Neural crest cell (in vitro differentiated cells): Measurements from ENCODE around the gene RAB11FIP3. TPM values are rescaled to one million over a fixed set of nuclear protein-coding genes. Genes with fewer than 3 reads are reported as not detected.

Experiments used
- DNase-seq: peaks from one replicate; pipeline ENCODE4 v3.0.0; 2021; ENCODE audit warnings: low read depth, mixed read lengths, low spot score
- H3K27ac Mint-ChIP-seq: one replicate; pipeline ENCODE4 v1.8.0; 2021; ENCODE audit warnings: mild to moderate bottlenecking, mixed read lengths; ENCODE audit not compliant: unreplicated experiment
- H3K27me3 Mint-ChIP-seq: 2 replicates; pipeline ENCODE4 v1.8.0; 2021; ENCODE audit warnings: low read depth, mild to moderate bottlenecking, mixed read lengths
- H3K36me3 Mint-ChIP-seq: 2 replicates; pipeline ENCODE4 v1.8.0; 2021; ENCODE audit warnings: low read depth, mild to moderate bottlenecking, mixed read lengths
- H3K4me1 Mint-ChIP-seq: 2 replicates; pipeline ENCODE4 v1.8.0; 2021; ENCODE audit warnings: mixed read lengths
- H3K4me3 Mint-ChIP-seq: one replicate; pipeline ENCODE4 v1.8.0; 2021; ENCODE audit warnings: mild to moderate bottlenecking, mixed read lengths
- H3K9me3 Mint-ChIP-seq: 2 replicates; pipeline ENCODE4 v1.8.0; 2021; ENCODE audit warnings: mixed read lengths
- total RNA-seq: library from RNA; stranded (reverse); gene quantifications from 2 replicates; pipeline ENCODE4 v1.2.1, GENCODE V29; 2021
- TF ChIP-seq, protein P1 (sequence below): fragments of 200-600 bp; sonication (generic); conservative IDR thresholded peaks from 2 replicates; pipeline ENCODE4 v1.5.0; 2021; ENCODE audit warnings: antibody characterized with exemption, mild to moderate bottlenecking

Gene RAB11FIP3
- total RNA-seq, 1 donor from 2014 or later, result 72.2 TPM

DNA sequence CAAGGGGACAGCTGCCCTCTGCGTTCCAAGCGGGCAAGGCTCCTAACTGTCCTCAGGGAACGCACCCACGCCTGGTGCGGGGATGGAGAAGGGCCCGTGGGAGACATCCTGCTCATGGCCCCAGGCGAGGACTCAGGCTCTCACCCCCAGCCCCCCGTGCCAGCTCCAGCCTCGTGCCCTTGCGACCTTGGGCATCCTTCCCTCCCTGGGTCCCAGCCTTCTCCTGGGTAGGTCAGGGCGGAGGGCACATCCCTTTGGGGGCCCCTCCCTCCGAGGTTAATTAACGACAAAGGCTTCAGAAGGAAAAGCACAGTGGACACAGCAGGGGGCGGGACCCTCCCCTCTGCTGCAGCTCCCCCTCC is 46.6 kb upstream of the RAB11FIP3 start:
- Mint-ChIP-seq H3K27ac (no peak overlapping the region), H3K4me1 (peaks cover 20% of the 10 kb centered on the region), H3K4me3 (peak overlapping the region; percentile 56), H3K36me3 (no peaks in the 10 kb centered on the region), H3K9me3 (no peaks in the 10 kb centered on the region), H3K27me3 (peaks cover 14% of the 10 kb centered on the region)
- no peak for DNase-seq
- TF ChIP-seq, protein P1, sequence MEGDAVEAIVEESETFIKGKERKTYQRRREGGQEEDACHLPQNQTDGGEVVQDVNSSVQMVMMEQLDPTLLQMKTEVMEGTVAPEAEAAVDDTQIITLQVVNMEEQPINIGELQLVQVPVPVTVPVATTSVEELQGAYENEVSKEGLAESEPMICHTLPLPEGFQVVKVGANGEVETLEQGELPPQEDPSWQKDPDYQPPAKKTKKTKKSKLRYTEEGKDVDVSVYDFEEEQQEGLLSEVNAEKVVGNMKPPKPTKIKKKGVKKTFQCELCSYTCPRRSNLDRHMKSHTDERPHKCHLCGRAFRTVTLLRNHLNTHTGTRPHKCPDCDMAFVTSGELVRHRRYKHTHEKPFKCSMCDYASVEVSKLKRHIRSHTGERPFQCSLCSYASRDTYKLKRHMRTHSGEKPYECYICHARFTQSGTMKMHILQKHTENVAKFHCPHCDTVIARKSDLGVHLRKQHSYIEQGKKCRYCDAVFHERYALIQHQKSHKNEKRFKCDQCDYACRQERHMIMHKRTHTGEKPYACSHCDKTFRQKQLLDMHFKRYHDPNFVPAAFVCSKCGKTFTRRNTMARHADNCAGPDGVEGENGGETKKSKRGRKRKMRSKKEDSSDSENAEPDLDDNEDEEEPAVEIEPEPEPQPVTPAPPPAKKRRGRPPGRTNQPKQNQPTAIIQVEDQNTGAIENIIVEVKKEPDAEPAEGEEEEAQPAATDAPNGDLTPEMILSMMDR, result no peak

DNA sequence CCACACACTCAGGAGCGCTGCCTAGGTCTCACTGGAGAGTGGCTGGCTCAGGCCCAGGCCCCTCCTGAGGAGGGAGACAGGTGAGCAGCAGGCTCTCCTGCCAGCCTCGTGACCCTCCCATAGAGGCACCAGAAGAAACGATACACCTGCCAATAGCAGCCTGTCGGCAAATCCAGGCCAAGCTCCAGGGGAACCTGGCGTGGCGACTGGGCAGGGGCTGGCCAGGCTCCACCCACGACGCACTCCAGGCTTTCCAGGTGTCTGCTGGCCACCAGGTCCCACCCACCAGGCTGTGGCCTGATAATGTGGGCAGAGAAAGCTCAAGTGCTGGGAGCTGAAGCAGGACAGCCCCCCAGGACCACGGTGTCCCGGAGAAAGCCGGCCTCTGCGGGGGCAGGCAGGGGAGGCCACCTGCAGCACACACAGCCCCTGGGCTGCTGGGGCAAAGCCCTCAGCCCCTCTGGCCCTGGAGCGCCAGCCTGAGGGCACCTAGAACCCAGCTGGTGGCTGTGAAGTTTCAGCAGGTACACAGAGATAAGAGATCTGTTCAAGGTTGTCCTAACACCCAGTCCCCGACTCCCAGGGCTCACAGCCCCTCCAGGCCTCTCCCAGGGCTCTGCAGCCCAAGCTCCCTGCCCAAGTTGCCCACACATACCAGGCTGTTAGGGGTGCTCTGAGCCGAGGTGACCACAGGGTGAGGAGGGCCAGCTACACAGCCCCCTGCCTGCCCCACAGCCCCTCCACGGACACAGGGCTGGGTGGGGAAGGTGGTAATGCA is 46.1 kb upstream of the RAB11FIP3 start:
- H3K27me3 Mint-ChIP-seq, result peaks cover 14% of the 10 kb centered on the region
- H3K4me3 Mint-ChIP-seq, result peak overlapping the region; percentile 78
- no peak overlapping the region for H3K27ac Mint-ChIP-seq
- H3K36me3 Mint-ChIP-seq, result no peaks in the 10 kb centered on the region
- no peak for DNase-seq
- peaks cover 26% of the 10 kb centered on the region for H3K4me1 Mint-ChIP-seq
- TF ChIP-seq, protein P1, result no peak
- H3K9me3 Mint-ChIP-seq, result no peaks in the 10 kb centered on the region

DNA sequence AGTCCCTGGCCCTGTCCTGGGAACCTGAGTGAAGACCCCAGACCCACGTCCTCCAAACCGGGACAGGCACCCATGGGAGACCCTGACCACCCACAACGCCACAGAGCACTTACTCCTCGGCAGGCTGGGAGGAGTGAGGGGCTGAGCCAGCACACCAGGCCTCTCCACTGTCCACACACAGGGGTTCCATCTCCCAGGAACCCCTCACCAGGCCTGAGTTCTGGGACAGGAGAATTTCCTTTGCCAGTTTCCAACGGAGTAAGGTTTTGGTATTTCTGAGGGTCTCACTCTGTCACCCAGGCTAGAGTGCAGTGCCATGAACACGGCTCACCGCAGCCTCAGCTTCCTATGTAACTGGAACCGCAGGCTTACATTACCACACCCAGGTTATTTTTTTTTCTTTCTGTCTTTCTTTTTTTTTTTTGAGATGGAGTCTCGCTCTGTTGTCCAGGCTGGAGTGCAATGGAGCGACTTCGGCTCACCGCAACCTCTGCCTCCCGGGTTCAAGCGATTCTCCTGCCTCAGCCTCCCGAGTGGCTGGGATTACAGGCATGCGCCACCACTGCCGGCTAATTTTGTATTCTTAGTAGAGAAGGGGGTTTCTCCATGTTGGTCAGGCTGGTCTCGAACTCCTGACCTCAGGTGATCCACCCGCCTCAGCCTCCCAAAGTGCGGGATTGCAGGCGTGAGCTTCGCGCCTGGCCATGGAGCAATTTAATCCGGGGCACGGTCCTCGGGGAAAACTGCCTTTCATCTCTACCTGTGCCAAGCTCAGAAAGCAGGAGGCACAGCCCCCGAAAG is 45.3 kb upstream of the RAB11FIP3 start:
- Mint-ChIP-seq H3K27ac (peak overlapping the region; percentile 43), H3K9me3 (no peaks in the 10 kb centered on the region), H3K27me3 (peaks cover 14% of the 10 kb centered on the region), H3K4me1 (peaks cover 27% of the 10 kb centered on the region), H3K4me3 (peak overlapping the region; percentile 78), H3K36me3 (no peaks in the 10 kb centered on the region)
- TF ChIP-seq, protein P1, result no peak
- DNase-seq, result no peak

DNA sequence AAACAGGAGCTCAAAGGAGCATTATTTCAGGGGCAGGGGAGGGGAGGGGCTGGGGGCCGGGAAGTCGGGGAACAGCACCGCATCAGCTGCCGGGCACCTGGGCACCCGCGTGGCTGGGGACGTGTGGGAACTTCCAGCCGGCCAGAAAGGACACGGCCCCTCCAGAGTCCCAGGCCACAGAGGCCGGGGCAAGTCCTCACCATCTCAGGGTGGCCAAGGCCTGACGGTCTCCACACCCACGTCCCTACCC is 44.8 kb upstream of the RAB11FIP3 start:
- TF ChIP-seq, protein P1, result no peak
- Mint-ChIP-seq H3K4me1 (peaks cover 27% of the 10 kb centered on the region), H3K9me3 (no peaks in the 10 kb centered on the region), H3K27me3 (peaks cover 14% of the 10 kb centered on the region), H3K36me3 (no peaks in the 10 kb centered on the region), H3K27ac (no peak overlapping the region), H3K4me3 (peak overlapping the region; percentile 81)
- DNase-seq, result no peak

DNA sequence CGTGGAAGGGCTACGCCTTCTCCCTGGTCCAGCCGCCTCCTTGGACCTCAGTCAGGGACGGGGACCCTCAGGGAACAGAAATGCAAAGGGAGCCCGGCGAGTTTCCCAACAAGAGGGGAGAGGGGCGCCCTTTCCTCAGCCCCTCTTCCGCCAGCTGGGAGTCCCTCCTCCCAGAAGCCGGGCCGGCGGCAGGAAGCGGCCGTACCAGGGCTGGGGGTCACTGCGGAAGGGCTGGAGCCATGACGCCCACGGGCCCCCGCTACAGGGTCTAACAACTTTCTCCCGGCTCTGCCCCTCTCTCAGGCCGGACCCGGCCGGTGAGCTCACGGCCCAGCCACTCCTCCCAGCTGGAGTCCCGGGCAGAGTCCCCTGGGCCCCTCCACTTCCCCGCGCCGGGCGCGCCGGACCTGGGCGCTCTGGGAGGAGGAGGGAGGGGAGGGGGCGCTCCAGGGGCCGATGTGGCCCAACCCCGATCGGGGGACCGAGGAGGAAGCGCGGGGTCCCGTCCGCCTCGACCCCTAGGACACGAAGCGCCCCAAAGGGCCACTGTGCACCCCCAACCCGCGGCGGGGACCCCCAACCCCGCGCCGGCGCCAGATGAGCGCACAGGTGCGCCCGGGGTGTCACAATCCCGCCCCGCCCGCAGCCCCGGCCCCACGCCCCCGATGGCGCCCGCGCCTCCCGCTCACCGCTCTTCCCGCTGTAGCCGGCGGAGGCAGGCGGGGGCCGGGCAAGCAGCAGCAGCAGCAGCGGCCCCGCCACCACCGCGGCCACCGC is 44.2 kb upstream of the RAB11FIP3 start:
- Mint-ChIP-seq H3K4me1 (peaks cover 28% of the 10 kb centered on the region), H3K4me3 (peak overlapping the region; percentile 81), H3K9me3 (no peaks in the 10 kb centered on the region), H3K27me3 (peaks cover 14% of the 10 kb centered on the region), H3K36me3 (no peaks in the 10 kb centered on the region), H3K27ac (no peak overlapping the region)
- TF ChIP-seq, protein P1, result no peak
- no peak for DNase-seq
